Activated T-cell treated with anti-CD3 and anti-CD28 coated beads, Interleukin-2, amount 50 U/mL, for 72 hours (primary cell): ENCODE measurements around the gene SPATA3. TPM values are rescaled to one million over a fixed set of nuclear protein-coding genes. Genes with fewer than 3 reads are reported as not detected.
A peak's percentile ranks its signal among the peaks of the same experiment; 100 is the strongest.

Experiments used
- ATAC-seq, 2 donors: fragments of 150-1000 bp; cut with Tn5 transposase; replicated peaks in 1 of 2; 2 replicates each; pipeline ENCODE4 v1.10.0; 2021; ENCODE audit warnings: moderate library complexity in 2 of 2, mild to moderate bottlenecking in 1 of 2
- DNase-seq, 2 donors: peaks; one replicate each; pipeline ENCODE4 v3.0.0; 2021 to 2022; ENCODE audit warnings: mixed read lengths in 1 of 2
- H3K27ac Mint-ChIP-seq: one replicate; pipeline ENCODE4 v1.8.0; 2022; ENCODE audit warnings: mild to moderate bottlenecking, moderate library complexity, mixed read lengths
- H3K27me3 Mint-ChIP-seq: one replicate; pipeline ENCODE4 v1.8.0; 2022; ENCODE audit warnings: low read depth, mixed read lengths
- H3K36me3 Mint-ChIP-seq, 2 donors: one replicate each; pipeline ENCODE4 v1.8.0; 2022; ENCODE audit warnings: mixed read lengths in 2 of 2, mild to moderate bottlenecking in 1 of 2; ENCODE audit not compliant: insufficient read depth in 2 of 2
- H3K4me1 Mint-ChIP-seq: one replicate; pipeline ENCODE4 v1.8.0; 2022; ENCODE audit warnings: low read depth, mixed read lengths
- H3K4me3 Mint-ChIP-seq, 2 donors: one replicate each; pipeline ENCODE4 v1.8.0; 2022; ENCODE audit warnings: mild to moderate bottlenecking in 2 of 2, mixed read lengths in 2 of 2, moderate library complexity in 2 of 2
- H3K9me3 Mint-ChIP-seq, 2 donors: one replicate each; pipeline ENCODE4 v1.8.0; 2022; ENCODE audit warnings: mixed read lengths in 2 of 2
- total RNA-seq, 2 donors: library from RNA; stranded (reverse); gene quantifications; one replicate each; pipeline ENCODE4 v1.2.3, GENCODE V29; 2022

Gene SPATA3
- 1 to 10 TPM; 1.9 to 2.3 TPM for total RNA-seq

DNA sequence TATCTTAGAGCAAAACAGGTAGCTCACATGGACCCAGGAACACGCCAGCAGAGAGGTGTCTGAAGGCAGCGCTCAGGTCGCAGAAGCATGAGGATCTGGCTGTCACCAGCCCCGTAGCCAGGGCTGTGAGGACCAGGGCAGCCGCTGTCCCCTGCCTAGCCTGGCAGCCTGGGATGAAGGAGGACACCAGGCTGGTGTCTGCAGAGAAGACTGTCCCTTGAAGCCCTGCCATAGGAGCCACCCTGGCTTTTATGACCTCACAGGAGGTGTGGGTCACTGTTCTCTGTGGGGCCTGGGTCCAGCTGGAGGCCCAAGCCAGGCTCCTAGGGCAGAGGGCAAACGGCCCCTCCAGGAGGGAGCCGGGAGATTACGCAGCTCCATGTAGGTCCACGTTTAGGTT, at the start of gene SPATA3:
Gene SPATA3, plus strand, starts transcription at position 301 of the 400 bp plus-strand sequence. CDS start 113 bp downstream, outside the sequence.
- no peaks in the 10 kb centered on the region for H3K4me1 Mint-ChIP-seq
- no peak within 1 kb of the TSS for H3K27ac Mint-ChIP-seq
- peaks cover 1 to 4% of the 10 kb centered on the region in 2 donors for H3K9me3 Mint-ChIP-seq
- DNase-seq (no peak), ATAC-seq (no peak)
- H3K27me3 Mint-ChIP-seq = peaks cover 54% of the 10 kb centered on the region
- peaks cover 3% of the 10 kb centered on the region in 2 donors for H3K36me3 Mint-ChIP-seq
- no peak within 1 kb of the TSS for H3K4me3 Mint-ChIP-seq

DNA sequence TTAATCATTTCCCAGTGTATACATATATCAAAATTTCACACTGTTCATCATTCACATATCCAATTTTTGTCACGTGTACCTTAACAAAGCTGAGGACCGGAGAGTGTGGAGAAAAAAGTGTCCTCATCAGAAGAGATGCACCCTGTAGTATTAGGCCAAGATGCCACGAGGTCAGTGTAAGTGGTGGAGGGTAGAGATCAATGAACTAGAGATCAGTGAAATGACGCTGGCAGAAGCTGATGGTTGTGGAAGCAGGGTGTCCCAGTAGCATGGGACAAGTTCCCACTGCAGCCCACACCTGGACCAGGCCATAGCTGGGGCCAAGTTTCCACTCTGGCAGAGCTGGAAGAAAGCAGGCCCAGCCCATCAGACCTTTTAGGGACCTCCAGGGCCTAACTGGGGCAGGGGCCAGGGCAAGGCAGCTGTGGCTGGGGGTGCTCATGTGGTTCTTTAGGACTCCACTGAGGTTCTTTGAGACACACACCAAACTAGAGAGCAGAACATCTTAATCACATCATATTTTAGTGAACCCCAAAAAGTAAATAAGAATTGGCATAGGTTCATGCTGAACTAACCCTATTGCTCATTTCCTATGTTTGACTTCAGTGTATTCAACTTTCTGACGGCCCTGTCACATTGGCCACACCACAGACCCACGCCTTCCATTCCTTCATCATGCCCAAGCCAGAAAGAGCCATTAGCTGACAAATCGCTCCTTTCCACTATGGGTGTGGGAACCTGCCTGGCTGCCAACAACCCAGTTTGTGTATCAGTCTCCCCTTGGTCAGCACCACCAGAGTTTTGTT, 49.3 kb upstream of the SPATA3 start:
- Mint-ChIP-seq H3K27ac (no peak overlapping the region), H3K27me3 (peaks cover 7% of the 10 kb centered on the region), H3K4me3 (peak overlapping the region; percentile 82 to 83), H3K4me1 (peaks cover 80% of the 10 kb centered on the region), H3K9me3 (no peaks in the 10 kb centered on the region), H3K36me3 (peaks cover 3 to 14% of the 10 kb centered on the region in 2 donors)
- DNase-seq (no peak), ATAC-seq (peak in 1 of 2 donors; percentile 14)

DNA sequence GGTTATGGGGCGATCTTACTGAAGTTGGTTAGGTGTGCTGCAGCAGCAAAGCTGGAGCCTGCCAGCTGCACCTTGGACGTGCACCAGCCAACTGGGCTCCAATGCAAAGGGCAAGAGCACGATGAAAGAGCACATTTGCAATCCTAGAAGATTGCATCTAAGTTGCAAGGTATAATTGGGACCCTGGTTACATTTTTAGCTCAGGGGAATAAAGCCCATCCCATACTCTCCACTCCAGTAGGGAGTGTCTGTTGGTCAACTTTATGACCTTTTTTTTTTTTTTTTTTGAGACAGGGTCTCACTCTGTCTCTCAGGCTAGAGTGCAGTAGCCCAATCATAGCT, 48.7 kb upstream of the SPATA3 start:
- Mint-ChIP-seq H3K9me3 (no peaks in the 10 kb centered on the region), H3K27me3 (peaks cover 2% of the 10 kb centered on the region), H3K4me1 (peaks cover 74% of the 10 kb centered on the region), H3K36me3 (peaks cover 3 to 14% of the 10 kb centered on the region in 2 donors), H3K27ac (no peak overlapping the region), H3K4me3 (peak overlapping the region; percentile 82 to 83)
- no peak for DNase-seq
- no peak for ATAC-seq

DNA sequence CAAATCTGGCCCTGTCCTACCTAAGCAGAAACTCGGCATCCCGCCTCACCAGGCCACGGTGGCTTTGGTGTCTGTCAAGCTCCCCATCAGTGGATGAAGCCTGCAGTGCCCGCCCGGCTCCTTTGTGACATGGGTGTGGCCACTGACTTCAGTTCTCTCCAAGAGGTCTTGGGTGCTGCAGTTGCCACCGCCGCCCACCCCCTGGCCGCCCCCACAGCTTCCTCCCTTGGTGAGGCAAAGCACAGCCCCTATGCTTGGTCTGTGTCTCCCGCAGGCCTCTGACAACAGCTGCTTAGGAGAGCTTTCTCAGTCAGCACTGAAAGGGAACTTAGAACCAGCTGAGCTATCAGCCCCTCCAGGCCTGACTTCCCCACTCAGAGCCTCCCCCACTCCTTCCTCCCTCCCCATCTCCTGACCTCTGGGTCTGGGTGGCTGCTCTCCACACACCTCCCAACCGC, 48.0 kb upstream of the SPATA3 start:
- ATAC-seq (peak in 1 of 2 donors; percentile 7), DNase-seq (no peak)
- Mint-ChIP-seq H3K36me3 (peaks cover 7 to 18% of the 10 kb centered on the region in 2 donors), H3K4me1 (peaks cover 69% of the 10 kb centered on the region), H3K27ac (no peak overlapping the region), H3K9me3 (no peaks in the 10 kb centered on the region), H3K27me3 (peaks cover 3% of the 10 kb centered on the region), H3K4me3 (peak overlapping the region; percentile 60 to 68)

DNA sequence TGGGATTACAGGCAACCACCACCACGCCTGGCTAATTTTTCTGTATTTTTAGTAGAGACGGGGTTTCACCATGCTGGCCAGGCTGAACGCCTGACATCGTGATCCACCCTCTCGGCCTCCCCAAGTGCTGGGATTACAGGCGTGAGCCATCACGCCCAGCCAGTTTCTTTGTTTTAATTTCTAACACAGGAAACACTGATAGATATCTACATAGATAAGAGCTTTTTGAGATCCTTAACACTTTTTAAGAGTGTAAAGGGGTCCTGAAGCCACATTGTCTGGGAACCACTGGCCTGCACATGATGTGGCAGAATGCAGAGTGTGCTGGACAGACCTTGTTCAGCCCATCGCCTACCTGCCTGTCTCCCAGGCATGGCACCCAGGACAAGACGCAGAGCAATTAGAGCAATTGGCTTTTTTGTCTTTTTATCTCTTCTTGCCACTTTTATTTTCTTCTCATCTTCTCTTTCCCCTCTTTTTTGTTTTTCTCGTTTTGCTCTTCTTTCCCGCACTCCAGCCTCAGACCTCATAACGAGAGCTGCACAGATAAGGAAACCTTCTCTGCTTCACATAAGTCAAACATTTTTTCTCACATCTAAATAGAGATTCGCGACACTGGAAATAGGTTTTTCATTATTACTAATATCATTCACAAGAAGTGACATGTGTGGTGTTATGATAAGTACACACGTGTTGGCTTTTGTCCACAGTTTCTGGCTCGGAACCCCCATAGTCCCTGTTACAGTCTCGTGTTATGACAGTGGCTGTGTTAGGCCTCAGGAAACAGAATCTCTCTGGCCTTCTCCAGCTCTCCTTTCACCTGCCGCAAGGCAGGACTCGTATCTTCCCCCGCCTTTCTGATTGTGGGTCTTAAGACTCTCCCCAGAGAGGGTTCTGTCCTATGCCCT, 45.7 kb upstream of the SPATA3 start:
- Mint-ChIP-seq H3K9me3 (no peaks in the 10 kb centered on the region), H3K4me3 (peak overlapping the region; percentile 44 to 56), H3K4me1 (peaks cover 69% of the 10 kb centered on the region), H3K27me3 (peaks cover 21% of the 10 kb centered on the region), H3K36me3 (peaks cover 4 to 19% of the 10 kb centered on the region in 2 donors), H3K27ac (peak overlapping the region; percentile 39)
- peak; percentile 43 to 45 for DNase-seq
- ATAC-seq = peak; percentile 73 to 74

DNA sequence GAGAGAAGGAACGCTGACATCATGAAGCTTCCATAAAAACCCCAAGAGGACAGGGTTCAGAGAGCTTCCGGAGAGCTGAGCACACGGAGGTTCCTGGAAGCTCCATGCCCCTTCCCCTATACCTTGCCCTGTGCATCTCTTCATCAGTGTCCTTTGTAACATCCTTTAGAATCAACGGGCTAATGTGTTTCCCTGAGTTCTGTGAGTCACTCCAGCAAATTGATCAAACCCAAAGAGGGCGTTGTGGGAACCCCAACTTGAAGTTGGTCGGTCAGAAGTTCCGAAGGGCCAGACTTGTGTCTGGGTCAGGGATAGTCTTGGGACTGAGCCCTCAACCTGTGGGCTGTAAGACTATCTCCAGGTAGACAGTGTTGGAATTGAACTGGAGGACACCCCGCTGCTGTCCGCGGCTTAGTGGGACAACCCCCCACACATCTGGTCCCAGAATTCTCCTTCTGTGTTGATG, 45.0 kb upstream of the SPATA3 start:
- H3K27ac Mint-ChIP-seq = peak overlapping the region; percentile 52
- ATAC-seq = no peak
- DNase-seq = no peak

DNA sequence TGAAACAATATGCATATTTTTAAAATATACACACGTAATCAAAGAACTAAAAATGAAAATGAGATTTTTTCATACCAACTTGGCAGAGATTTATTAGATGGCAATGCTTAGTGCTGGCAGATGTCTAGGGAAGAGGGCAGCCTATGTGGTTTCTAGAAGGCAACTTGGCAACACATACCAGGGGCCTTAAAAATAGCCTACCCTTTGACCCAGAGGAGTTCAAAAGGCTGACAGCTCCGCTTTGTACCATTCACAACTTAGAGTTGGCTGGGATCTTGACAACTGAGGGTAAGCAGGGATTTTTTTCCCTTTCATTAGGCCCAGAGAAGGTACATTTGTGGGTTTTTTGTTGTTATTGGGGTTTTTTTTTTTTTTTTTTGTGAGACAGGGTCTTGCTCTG, 44.5 kb upstream of the SPATA3 start:
- no peak for ATAC-seq
- no peak for DNase-seq
- Mint-ChIP-seq H3K9me3 (no peaks in the 10 kb centered on the region), H3K4me3 (peak overlapping the region; percentile 44 to 56), H3K4me1 (peaks cover 73% of the 10 kb centered on the region), H3K36me3 (peaks cover 4 to 12% of the 10 kb centered on the region in 2 donors), H3K27ac (peak overlapping the region; percentile 52), H3K27me3 (peaks cover 25% of the 10 kb centered on the region)

More for the DNA sequence above, 45.0 kb upstream of the SPATA3 start:
- Mint-ChIP-seq H3K9me3 (no peaks in the 10 kb centered on the region), H3K4me3 (peak overlapping the region; percentile 44 to 56), H3K4me1 (peaks cover 75% of the 10 kb centered on the region), H3K36me3 (peaks cover 4 to 17% of the 10 kb centered on the region in 2 donors), H3K27me3 (peaks cover 25% of the 10 kb centered on the region)

DNA sequence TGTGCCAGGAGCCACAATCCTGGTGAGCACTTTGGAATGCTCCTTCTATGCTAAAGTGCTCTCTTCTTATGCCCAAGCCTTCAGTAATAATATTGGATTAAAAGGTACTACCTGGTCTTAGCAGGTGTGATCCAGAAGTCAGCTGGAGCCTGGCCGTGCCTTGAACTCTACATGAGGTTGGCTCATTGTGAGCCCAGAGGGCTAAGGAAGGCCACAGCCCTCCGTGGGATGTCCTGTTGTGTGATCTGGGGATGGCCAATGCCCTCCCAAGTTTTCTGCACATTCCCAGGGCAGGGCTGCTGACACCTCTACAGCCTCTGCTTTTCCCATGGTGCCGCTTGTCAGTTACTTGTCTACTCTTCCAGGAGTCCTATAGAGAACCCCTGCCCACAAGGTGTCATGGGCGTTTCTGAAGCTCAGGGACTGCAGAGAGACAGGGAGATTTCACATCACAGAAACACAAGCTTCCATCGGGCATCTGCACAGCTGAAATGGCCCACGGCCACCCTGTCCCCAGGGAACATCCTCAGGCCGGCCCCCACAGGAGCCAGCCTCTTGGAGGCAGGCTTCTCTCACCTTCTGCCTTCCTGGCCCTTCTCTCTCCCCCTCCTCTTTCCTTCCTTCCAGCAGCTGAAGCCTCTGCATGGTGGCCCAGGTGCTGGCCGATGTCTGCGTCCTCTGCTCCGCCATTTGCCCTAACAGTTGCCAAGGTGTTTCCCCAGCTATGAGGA, 43.5 kb upstream of the SPATA3 start:
- no peak for ATAC-seq
- peaks cover 73% of the 10 kb centered on the region for H3K4me1 Mint-ChIP-seq

DNA sequence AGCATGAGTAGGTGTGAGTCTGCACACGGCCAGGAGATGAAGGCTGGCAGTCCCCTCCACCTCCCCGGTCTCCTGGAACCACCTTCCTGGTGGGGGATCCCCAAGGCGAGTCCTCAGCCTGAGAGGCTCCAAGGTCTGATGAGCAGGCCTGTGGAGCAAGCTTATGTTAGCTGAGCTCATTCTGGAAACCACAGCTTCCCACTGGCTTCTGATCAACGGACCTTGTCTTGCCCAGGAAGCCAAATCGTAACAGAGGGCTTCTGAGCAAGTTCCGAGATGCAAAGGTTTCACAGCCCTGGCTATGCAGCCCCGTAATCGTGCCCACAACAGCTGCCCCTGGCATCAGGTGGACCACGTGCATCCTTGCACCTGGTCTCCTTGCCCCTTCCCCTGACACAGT, 42.1 kb upstream of the SPATA3 start:
- Mint-ChIP-seq H3K4me1 (peaks cover 79% of the 10 kb centered on the region), H3K27ac (no peak overlapping the region)
- ATAC-seq = peak in 1 of 2 donors; percentile 5

More for the DNA sequence above, 43.5 kb upstream of the SPATA3 start:
- no peak overlapping the region for H3K4me3 Mint-ChIP-seq
- no peaks in the 10 kb centered on the region for H3K9me3 Mint-ChIP-seq
- no peak for DNase-seq
- H3K36me3 Mint-ChIP-seq = peaks cover 4 to 11% of the 10 kb centered on the region in 2 donors
- no peak overlapping the region for H3K27ac Mint-ChIP-seq
- H3K27me3 Mint-ChIP-seq = peaks cover 30% of the 10 kb centered on the region

DNA sequence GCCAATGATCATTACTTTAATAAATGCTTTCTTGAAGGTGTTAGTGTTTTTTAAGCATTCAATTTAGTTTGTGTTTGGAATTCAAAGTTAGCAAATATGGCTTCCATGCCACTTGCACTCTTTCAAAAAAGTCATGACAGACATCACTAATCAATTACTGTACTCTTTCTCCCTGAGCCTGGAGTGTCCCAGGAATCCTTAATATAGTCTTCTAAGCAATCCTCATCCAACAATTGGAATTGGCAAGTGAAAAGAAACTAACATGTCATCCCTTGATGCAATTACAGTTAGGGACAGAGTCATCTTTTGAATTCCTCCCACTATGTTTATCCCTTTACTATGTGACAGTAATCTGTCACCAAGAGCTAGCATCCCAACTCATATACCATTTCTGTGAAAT, 41.2 kb upstream of the SPATA3 start:
- H3K9me3 Mint-ChIP-seq = no peaks in the 10 kb centered on the region

More for the DNA sequence above, 42.1 kb upstream of the SPATA3 start:
- Mint-ChIP-seq H3K27me3 (peaks cover 43% of the 10 kb centered on the region), H3K9me3 (no peaks in the 10 kb centered on the region), H3K4me3 (peak overlapping the region in 1 of 2 donors; percentile 8), H3K36me3 (peaks cover 4 to 16% of the 10 kb centered on the region in 2 donors)
- no peak for DNase-seq

DNA sequence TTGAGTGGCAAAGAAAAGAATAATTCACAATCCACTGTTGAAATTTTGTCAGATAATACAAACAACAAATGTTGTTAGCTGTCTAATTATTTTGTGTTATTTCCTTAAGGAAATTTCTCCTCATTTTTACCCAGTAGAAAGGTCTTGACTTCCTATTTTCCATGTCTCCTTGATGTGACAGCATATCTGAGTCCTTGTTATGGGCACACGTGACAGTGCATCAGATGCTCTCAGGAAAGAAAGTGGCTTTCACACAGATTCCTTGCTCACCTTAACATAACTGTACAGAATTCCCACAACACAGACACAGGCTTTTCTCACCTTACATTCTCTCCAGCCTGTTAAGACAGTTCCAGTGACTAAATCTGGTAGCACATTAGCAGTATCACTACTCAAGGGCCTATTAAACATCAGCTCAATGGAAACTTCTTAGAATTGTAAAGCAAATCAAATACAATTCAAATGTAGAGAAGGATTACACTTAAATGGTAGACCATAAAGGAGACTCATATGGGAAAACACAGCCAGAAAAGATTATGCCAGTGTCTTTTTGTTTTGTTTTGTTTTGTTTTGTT, 40.7 kb upstream of the SPATA3 start:
- ATAC-seq = no peak
- Mint-ChIP-seq H3K4me1 (peaks cover 83% of the 10 kb centered on the region), H3K27me3 (peaks cover 57% of the 10 kb centered on the region), H3K9me3 (no peaks in the 10 kb centered on the region), H3K27ac (peak overlapping the region; percentile 21), H3K36me3 (peaks cover 4 to 18% of the 10 kb centered on the region in 2 donors), H3K4me3 (peak overlapping the region in 1 of 2 donors; percentile 31)
- DNase-seq = no peak

More for the DNA sequence above, 41.2 kb upstream of the SPATA3 start:
- H3K4me3 Mint-ChIP-seq = peak overlapping the region in 1 of 2 donors; percentile 31
- peaks cover 83% of the 10 kb centered on the region for H3K4me1 Mint-ChIP-seq
- ATAC-seq (no peak), DNase-seq (no peak)
- H3K36me3 Mint-ChIP-seq = peaks cover 4 to 17% of the 10 kb centered on the region in 2 donors
- peak overlapping the region; percentile 21 for H3K27ac Mint-ChIP-seq
- H3K27me3 Mint-ChIP-seq = peaks cover 52% of the 10 kb centered on the region
